NB4 (cell line): ENCODE measurements around the gene DNAH11.

ENCODE experiments used
- POLR2A ChIP-seq: IDR thresholded peaks from 2 replicates; pipeline ENCODE4 v1.6.1; 2011; ENCODE audit warnings: mild to moderate bottlenecking; ENCODE audit not compliant: insufficient read length; ENCODE audit errors: extremely low read depth
- TF ChIP-seq, protein P1 (sequence below): IDR thresholded peaks from one replicate; pipeline ENCODE4 v1.5.1; 2012; ENCODE audit warnings: low read depth, low read length

DNA sequence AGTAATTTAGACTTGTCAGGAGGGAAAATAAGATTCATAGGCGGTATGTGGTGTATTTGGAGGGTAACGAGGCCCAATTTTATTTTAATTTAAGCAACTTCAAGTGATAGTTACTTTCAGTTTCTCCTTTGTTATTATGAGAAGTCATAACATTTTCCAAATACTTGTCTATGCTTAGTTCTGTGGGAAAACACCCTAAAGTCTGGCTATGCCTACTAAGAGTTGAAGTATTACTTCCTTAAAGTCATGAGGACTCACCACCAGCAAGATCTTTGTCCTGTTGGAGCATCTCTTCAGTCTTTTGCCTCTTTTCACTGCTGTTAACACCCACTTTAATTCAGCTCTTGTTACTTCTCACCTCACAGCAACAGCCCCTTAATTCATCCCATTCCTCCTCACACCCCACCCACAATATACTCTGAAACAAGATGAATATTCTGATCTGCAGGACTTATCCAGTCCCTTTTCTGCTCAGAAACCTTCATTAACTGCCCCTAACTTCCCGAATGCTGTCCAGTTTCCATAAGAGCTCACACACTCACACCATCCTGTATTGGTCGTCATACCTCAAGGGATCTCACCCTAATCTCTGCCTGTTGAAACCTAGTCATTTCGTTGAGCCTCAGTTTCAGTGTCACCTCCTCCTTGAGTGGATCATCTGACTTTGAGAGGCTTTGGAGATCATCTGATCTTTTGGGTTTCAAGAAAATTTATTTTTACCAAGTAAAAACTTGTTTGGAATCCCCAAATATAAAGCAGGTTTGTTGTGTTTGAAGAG lies 61.3 kb downstream of the DNAH11 start:
- TF ChIP-seq, protein P1, sequence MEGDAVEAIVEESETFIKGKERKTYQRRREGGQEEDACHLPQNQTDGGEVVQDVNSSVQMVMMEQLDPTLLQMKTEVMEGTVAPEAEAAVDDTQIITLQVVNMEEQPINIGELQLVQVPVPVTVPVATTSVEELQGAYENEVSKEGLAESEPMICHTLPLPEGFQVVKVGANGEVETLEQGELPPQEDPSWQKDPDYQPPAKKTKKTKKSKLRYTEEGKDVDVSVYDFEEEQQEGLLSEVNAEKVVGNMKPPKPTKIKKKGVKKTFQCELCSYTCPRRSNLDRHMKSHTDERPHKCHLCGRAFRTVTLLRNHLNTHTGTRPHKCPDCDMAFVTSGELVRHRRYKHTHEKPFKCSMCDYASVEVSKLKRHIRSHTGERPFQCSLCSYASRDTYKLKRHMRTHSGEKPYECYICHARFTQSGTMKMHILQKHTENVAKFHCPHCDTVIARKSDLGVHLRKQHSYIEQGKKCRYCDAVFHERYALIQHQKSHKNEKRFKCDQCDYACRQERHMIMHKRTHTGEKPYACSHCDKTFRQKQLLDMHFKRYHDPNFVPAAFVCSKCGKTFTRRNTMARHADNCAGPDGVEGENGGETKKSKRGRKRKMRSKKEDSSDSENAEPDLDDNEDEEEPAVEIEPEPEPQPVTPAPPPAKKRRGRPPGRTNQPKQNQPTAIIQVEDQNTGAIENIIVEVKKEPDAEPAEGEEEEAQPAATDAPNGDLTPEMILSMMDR: no peak
- no peak for TF ChIP-seq POLR2A
